HG03378 (cell line): ENCODE results near the gene CCDC192.
"Not testable (repeated sequence)": the region's sequence is repeated elsewhere in the genome, so short reads cannot be mapped to it uniquely, and the experiment has no call there.

Experiments
- ATAC-seq: cut with Tn5 transposase; IDR thresholded peaks from one replicate; pipeline ENCODE4 v1.9.1; 2021; ENCODE audit warnings: mild to moderate bottlenecking, moderate library complexity; ENCODE audit not compliant: unreplicated experiment

CCDC192 gene

DNA sequence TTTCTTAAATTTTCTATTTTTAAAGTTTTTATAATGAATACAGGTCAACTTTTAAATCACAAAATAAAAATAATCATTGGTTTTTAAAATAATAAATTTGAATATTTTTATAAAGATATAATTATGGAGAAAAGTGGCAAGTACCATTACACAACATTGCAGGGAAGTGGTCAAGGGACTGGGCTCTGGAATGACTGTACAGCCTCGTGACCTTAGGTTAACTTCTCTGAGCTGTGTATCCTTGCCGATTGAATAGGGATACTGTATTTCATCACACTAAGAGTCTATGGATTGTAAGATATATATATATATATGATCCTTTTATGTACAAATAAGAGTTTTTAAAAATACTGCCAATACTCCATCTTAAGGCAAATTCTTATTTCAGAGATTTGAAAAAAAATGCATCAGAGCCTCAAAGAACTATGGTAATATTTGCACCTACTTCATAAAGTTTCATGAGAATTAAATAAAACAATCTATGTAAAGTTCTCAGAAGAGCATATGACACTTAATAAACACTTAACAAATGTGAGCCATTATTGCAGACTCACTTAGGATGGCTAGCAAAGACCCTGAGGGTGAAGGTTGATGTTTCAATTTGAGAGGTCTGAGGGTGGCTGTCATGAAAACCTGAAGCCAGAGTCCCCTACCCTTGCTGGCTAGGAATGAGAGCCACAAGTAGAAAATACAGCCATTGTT lies 136.5 kb downstream of the CCDC192 start:
- peak; percentile 59 for ATAC-seq

GRCh38 chr5:127840198-127840524 lies 137.0 kb downstream of the CCDC192 start:
- peak; percentile 85 for ATAC-seq

- ATAC-seq, result no peak
Observed at GRCh38 chr5:127840809-127841208, 137.6 kb downstream of the CCDC192 start.

GRCh38 chr5:127844581-127845021 lies 141.4 kb downstream of the CCDC192 start:
- ATAC-seq, result no peak

- no peak for ATAC-seq
Observed at GRCh38 chr5:127846884-127847283, 143.7 kb downstream of the CCDC192 start.

DNA sequence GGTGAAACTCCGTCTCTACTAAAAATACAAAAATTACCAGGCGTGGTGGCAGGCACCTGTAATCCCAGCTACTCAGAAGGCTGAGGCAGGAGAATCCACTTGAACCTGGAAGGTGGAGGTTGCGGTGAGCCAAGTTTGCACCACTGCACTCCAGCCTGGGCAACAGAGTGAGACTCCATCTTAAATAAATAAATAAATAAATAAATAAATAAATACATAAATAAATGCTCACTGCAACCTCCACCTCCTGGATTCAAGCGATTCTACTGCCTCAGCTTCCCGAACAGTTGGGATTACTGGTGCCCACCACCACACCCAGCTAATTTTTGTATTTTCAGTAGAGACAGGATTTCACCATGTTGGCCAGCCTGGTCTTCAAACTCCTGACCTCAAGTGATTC lies 144.4 kb downstream of the CCDC192 start:
- ATAC-seq, result not testable (repeated sequence)

DNA sequence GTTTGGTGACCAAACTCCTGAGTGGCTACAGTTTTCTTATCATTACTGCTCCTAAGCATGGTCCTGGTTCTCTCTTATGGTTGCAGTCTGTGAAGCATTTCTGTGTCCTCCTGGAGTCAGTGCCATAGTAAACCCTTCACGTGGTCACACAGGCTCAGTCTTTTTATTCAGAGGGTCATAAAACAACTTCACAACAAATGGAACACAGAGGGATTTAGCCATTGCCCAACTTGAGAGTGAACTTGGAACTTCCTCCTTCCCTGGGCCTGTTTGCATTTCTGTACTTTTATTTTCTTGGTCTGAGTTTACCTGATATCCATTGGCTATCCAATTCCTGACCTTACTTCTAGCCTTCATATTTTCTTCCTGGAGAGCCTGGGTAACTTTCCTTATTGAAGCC lies 144.9 kb downstream of the CCDC192 start:
- ATAC-seq, result no peak

DNA sequence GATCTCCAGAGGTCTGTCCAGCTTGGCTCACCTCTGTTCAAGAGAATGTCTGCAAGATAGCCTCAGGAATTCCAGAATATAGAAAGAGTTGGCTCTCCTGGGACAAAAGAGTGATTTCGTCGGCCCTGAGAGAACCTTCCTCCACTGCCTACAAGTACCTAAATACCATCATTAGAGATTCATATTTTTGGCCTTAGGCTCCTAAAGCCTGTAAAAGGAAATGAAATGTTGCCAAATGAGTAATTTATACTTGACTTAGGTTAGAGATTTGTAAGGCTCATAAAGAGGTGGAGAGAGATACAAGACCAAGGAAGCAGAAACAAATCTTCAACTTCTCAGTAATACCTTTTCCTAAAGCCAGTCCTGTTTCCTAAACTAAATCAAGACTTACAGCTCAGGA lies 146.2 kb downstream of the CCDC192 start:
- ATAC-seq, result no peak

DNA sequence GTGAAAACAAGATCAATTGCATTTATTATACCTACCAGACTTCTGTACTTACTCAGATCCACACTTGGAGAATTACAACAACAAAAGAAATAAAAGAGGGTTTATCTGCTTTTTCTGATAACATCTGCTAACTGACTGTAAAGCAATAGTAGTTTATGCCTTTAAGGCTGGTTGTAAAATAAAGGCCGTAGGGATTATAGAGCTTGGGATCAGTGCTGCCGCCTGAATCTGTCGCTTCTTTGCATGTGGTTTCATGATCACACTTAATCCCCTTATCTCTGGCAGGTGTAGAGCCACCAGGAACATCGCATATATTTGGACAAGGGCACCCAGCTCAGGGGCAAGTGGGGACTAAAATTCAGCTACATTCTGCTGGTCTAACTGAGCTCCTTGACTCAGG lies 146.7 kb downstream of the CCDC192 start:
- no peak for ATAC-seq

- ATAC-seq, result no peak
Observed at GRCh38 chr5:127851964-127852363, 148.8 kb downstream of the CCDC192 start.

DNA sequence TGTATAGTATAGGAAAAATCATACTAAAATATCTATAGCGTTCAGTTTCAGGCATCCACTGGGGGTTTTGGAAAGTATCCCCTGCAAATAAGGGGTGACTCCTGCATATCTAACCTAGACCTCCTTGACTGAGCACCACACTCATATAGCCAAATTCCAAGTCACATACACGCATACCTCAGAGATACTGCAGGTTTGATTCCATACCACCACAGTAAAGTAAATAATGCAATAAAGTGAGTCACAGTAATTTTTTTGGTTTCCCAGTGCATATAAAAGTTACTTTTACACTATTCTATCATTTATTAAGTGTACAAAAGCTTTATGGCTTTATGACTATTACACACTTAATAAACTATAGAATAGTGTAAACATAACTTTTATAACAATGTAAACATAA lies 151.3 kb downstream of the CCDC192 start:
- ATAC-seq, result no peak

- peak; percentile 84 for ATAC-seq
Observed at GRCh38 chr5:127856292-127856691, 153.1 kb downstream of the CCDC192 start.

DNA sequence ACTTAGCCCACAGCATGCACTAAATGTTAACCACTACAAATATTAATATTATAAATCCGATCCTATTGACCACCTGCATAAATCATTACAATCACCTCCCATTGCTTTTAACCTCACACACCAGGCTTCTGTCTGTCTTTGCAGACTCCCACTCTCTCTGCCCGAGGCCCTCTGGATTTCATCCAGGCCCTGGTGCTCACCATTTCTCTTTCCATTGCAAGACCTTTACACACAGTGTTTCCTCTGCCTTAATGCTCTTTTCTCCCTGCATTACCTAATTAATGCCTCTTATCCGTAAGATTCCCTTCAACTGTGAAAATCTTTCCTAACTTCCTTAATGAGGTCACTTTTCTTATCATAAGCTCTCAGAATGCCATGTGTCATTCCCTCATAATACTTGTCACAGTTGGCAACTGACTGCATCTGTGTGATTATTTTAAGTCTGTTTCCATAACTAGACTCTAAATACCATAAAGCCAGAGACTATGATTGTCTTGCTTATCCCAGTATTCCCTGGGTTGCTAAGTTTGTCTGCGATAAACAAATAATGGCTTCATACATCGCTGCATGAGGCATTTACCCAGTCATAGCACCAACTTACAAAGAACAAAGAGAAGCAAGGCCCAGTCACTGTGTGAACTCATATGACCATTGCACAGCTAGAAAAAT lies 155.1 kb downstream of the CCDC192 start:
- ATAC-seq, result no peak

- ATAC-seq, result no peak
Observed at GRCh38 chr5:127860291-127860690, 157.1 kb downstream of the CCDC192 start.

DNA sequence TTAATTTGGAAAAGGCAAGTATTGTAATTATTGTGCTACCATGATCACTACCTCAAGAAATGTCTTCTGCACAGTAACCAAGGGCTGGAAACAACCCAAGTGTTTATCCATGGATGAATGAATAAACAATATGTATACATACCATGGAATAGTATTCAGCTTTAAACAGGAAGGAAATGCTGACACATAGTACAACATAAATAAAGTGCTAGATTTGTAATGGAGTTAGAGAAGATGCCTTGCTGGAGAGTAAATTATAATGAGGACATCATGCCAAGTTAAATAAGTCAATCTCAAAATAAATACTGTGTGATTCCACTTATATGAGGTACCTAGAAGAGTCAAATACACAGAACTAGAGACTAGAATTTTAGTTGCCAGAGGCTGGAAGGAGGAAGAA lies 160.0 kb downstream of the CCDC192 start:
- ATAC-seq, result no peak

DNA sequence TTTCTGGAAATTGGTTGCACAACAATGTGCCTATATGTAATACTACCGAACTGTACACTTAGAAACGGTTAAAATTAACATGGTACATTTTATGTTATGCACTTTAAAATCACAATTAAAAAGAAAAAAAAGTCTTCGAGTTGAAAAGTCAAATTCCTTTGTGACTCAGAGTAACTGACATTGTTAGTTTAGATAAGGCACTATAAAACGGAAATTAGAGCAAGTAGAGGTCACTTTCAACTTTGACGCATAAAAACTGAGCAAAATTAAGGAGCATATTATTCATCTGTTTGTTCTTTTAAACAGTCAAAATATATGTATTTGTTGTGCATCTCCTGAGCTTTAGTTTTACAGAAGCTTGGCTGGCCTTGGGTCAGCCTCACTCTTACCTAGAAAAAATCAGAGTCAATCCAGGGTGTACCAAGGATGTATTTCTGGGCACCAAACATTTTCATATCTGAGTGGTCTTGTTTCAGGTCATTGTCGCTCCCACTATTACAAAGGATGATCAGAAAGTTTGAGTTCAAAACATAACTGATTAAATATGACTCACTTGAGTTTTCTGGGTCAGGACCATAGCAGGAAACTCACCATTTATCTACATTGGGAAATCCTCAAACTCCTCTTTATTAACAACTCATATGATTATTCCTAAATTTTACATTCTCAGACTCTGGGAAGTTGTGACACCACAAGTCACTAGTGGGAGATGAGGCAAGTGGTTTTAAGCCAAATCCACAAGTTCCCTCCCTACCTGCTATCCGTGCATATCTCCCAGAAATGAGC lies 160.6 kb downstream of the CCDC192 start:
- no peak for ATAC-seq

GRCh38 chr5:127864511-127864910 lies 161.3 kb downstream of the CCDC192 start:
- ATAC-seq, result no peak

- peak; percentile 48 for ATAC-seq
Observed at GRCh38 chr5:127865273-127865672, 162.1 kb downstream of the CCDC192 start.

GRCh38 chr5:127867022-127867783 lies 164.0 kb downstream of the CCDC192 start:
- peak; percentile 81 for ATAC-seq

- ATAC-seq, result peak; percentile 36
Observed at GRCh38 chr5:127870914-127871313, 167.7 kb downstream of the CCDC192 start.

DNA sequence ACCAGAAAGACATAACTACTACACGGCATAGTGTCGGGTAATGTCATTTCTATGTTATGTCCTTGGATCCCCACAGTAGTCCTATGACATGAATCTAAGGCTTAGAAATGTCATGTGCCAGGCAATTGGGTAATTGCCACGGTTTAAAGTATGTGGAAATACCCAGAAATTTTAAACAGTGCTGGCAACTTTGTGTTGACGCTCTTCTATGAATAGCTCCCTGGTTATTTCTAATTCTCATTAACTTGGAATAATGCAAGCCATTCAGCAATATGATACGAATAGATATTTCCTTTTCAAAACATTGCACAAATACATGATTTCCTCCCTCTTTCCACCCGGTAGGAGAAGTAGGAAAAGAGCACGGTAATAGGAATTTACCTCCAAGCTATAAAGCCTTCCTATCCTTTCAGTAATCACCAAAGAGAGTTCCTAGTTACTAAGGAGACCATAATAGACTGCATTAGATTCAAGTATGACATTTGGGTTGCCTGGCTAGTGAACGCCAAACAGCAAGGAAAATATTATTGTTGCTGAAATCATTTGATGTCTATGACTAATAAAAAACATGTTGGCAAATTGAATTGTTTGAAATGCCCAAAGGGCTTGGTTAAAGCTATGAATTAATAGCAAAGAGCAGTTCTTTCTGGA lies 168.4 kb downstream of the CCDC192 start:
- ATAC-seq, result no peak
